Skeletal muscle cell (primary cell): Measurements from ENCODE around the gene CTPS2.
"Not testable (repeated sequence)": the region's sequence is repeated elsewhere in the genome, so short reads cannot be mapped to it uniquely, and the experiment has no call there.

Experiments used
- DNase-seq: peaks from one replicate; pipeline ENCODE4 v3.0.0-alpha.2; 2010; ENCODE audit warnings: low read depth
- H3K4me3 ChIP-seq: 2 replicates; pipeline ENCODE4 v1.5.1; 2011; ENCODE audit warnings: low read depth, mild to moderate bottlenecking, control low read depth, low read length, moderate library complexity

Gene CTPS2

GRCh38 chrX:16712548-16713155 lies at the start of gene CTPS2:
CTPS2 (minus strand) TSS chrX:16712669; CDS start chrX:16702902, 9,767 bp downstream.
- DNase-seq: no peak
- H3K4me3 ChIP-seq: peak within 1 kb of the TSS; percentile 66

GRCh38 chrX:16761500-16761899 lies 49.0 kb upstream of the CTPS2 start:
- DNase-seq, H3K4me3 ChIP-seq: not testable (repeated sequence)

- no peak for DNase-seq
Observed at GRCh38 chrX:16756724-16757123, 44.3 kb upstream of the CTPS2 start.

GRCh38 chrX:16754019-16754418 lies 41.5 kb upstream of the CTPS2 start:
- no peak overlapping the region for H3K4me3 ChIP-seq
- no peak for DNase-seq

More at GRCh38 chrX:16756724-16757123, 44.3 kb upstream of the CTPS2 start:
- H3K4me3 ChIP-seq: no peak overlapping the region

- no peak overlapping the region for H3K4me3 ChIP-seq
- DNase-seq: no peak
Observed at GRCh38 chrX:16750136-16750535, 37.7 kb upstream of the CTPS2 start.

GRCh38 chrX:16748425-16748824 lies 36.0 kb upstream of the CTPS2 start:
- DNase-seq: no peak
- no peak overlapping the region for H3K4me3 ChIP-seq

GRCh38 chrX:16745659-16746058 lies 33.2 kb upstream of the CTPS2 start:
- no peak overlapping the region for H3K4me3 ChIP-seq
- no peak for DNase-seq

- DNase-seq: no peak
Observed at GRCh38 chrX:16745102-16745501, 32.6 kb upstream of the CTPS2 start.

GRCh38 chrX:16743604-16744325 lies 31.3 kb upstream of the CTPS2 start:
- DNase-seq: peak; percentile 34
- H3K4me3 ChIP-seq: no peak overlapping the region

More at GRCh38 chrX:16745102-16745501, 32.6 kb upstream of the CTPS2 start:
- H3K4me3 ChIP-seq: no peak overlapping the region

GRCh38 chrX:16739574-16739973 lies 27.1 kb upstream of the CTPS2 start:
- no peak overlapping the region for H3K4me3 ChIP-seq
- no peak for DNase-seq

GRCh38 chrX:16737024-16737423 lies 24.6 kb upstream of the CTPS2 start:
- DNase-seq: no peak

GRCh38 chrX:16733013-16733412 lies 20.5 kb upstream of the CTPS2 start:
- DNase-seq: no peak
- no peak overlapping the region for H3K4me3 ChIP-seq

More at GRCh38 chrX:16737024-16737423, 24.6 kb upstream of the CTPS2 start:
- H3K4me3 ChIP-seq: no peak overlapping the region

- H3K4me3 ChIP-seq: no peak overlapping the region
- no peak for DNase-seq
Observed at GRCh38 chrX:16730450-16730849, 18.0 kb upstream of the CTPS2 start.

- DNase-seq: no peak
- H3K4me3 ChIP-seq: no peak overlapping the region
Observed at GRCh38 chrX:16727637-16728036, 15.2 kb upstream of the CTPS2 start.

- not testable (repeated sequence) for DNase-seq, H3K4me3 ChIP-seq
Observed at GRCh38 chrX:16726347-16726988, 14.0 kb upstream of the CTPS2 start.

GRCh38 chrX:16725072-16725471 lies 12.6 kb upstream of the CTPS2 start:
- DNase-seq: no peak
- no peak overlapping the region for H3K4me3 ChIP-seq

GRCh38 chrX:16722481-16722880 lies 10.0 kb upstream of the CTPS2 start:
- no peak for DNase-seq
- H3K4me3 ChIP-seq: no peak overlapping the region

GRCh38 chrX:16719334-16720084 lies 7.0 kb upstream of the CTPS2 start, which contains the start of gene SYAP1:
SYAP1 (plus strand) TSS chrX:16719612; CDS start chrX:16719725, 113 bp downstream.
- H3K4me3 ChIP-seq: peak within 1 kb of the TSS; percentile 67
- DNase-seq: peak; percentile 92

GRCh38 chrX:16718824-16719333 lies 6.4 kb upstream of the CTPS2 start:
- no peak for DNase-seq
- H3K4me3 ChIP-seq: peak overlapping the region; percentile 67
